K562 (cell line): Measurements from ENCODE around the gene HLA-B. TPM values are rescaled to one million over a fixed set of nuclear protein-coding genes. Genes with fewer than 3 reads are reported as not detected.

Experiments
- ATF7 ChIP-seq: fragments of 450-650 bp; IDR thresholded peaks from 2 replicates; pipeline ENCODE4 v1.7.1; 2014; ENCODE audit warnings: mild to moderate bottlenecking, moderate library complexity
- CAMTA2 ChIP-seq: fragments of 250-450 bp; sonication (Bioruptor Pico); conservative IDR thresholded peaks from 2 replicates; pipeline ENCODE4 v1.5.1; 2022
- FOXP1 ChIP-seq: sonication (generic); formaldehyde crosslinking; IDR thresholded peaks from 2 replicates; pipeline ENCODE4 v1.8.0; 2022; ENCODE audit warnings: mild to moderate bottlenecking, missing genetic modification reagents
- MXI1 ChIP-seq: IDR thresholded peaks from 2 replicates; pipeline ENCODE4 v1.6.1; 2011; ENCODE audit warnings: low read depth, mild to moderate bottlenecking, improper control_type of control experiment, low read length
- SIRT6 ChIP-seq: IDR thresholded peaks from one replicate; pipeline ENCODE4 v1.6.1; 2012; ENCODE audit warnings: low read depth, mild to moderate bottlenecking, control low read depth, inconsistent platforms, low read length, moderate library complexity
- SNIP1 ChIP-seq: fragments of 450-650 bp; IDR thresholded peaks from 2 replicates; pipeline ENCODE4 v1.7.1; 2017; ENCODE audit warnings: low read depth, mild to moderate bottlenecking
- SUPT5H ChIP-seq: fragments of 450-650 bp; IDR thresholded peaks from 2 replicates; pipeline ENCODE4 v1.6.1; 2016
- polyA plus RNA-seq, 8 experiments: library from polyadenylated mRNA; depleted of rRNA in 4 of 8; stranded (reverse) in 5 of 8; unstranded in 3 of 8; fragments of >200 nt; fragmentation: Nextera tagmentation in 2 of 8; fragmentation: Illumina TruSeq in 1 of 8; extraction: Ambion mirVana in 2 of 8; extraction: Trizol in 1 of 8; gene quantifications; 2 replicates each; pipeline versions ENCODE4 v1.2.1 to v1.2.3, GENCODE V29; 2011 to 2014; ENCODE audit warnings: inconsistent platforms in 1 of 8, missing spikeins in 1 of 8
- total RNA-seq, 7 experiments: library from RNA; depleted of rRNA in 6 of 7; stranded (reverse); fragments of >200 nt in 6 of 7; fragmentation: Illumina TruSeq in 2 of 7; extraction: Trizol in 2 of 7; gene quantifications; 2 replicates each; pipeline versions ENCODE4 v1.2.1 to v1.2.3, GENCODE V29; 2011 to 2021; ENCODE audit warnings: low replicate concordance in 1 of 7
- TF ChIP-seq, protein P1 (sequence below): sonication (generic); formaldehyde crosslinking; IDR thresholded peaks from 2 replicates; pipeline ENCODE4 v1.8.0; 2022; ENCODE audit warnings: mild to moderate bottlenecking, missing genetic modification reagents
- TF ChIP-seq, protein P2 (sequence below): fragments of 250-450 bp; sonication (Bioruptor Pico); IDR thresholded peaks from 2 replicates; pipeline ENCODE4 v1.5.0; 2021
- TF ChIP-seq, protein P3 (sequence below): fragments of 450-650 bp; IDR thresholded peaks from 2 replicates; pipeline ENCODE4 v1.7.1; 2018; ENCODE audit warnings: mild to moderate bottlenecking, low read depth; ENCODE audit not compliant: partially characterized antibody
- TF ChIP-seq, protein P4 (sequence below), 2 experiments: fragments of 450-650 bp; IDR thresholded peaks; 2 replicates each; pipeline ENCODE4 v1.6.1; 2016; ENCODE audit warnings: mild to moderate bottlenecking in 2 of 2, borderline replicate concordance in 1 of 2, low read depth in 1 of 2, moderate library complexity in 1 of 2

Gene HLA-B
- total and polyA plus RNA-seq, 9 of the 15 experiments (the other 6 are each of a cell fraction or from before 2014, with no cell fraction given): 0.07 to 9.7 (median 0.65) TPM; not detected in 2

DNA sequence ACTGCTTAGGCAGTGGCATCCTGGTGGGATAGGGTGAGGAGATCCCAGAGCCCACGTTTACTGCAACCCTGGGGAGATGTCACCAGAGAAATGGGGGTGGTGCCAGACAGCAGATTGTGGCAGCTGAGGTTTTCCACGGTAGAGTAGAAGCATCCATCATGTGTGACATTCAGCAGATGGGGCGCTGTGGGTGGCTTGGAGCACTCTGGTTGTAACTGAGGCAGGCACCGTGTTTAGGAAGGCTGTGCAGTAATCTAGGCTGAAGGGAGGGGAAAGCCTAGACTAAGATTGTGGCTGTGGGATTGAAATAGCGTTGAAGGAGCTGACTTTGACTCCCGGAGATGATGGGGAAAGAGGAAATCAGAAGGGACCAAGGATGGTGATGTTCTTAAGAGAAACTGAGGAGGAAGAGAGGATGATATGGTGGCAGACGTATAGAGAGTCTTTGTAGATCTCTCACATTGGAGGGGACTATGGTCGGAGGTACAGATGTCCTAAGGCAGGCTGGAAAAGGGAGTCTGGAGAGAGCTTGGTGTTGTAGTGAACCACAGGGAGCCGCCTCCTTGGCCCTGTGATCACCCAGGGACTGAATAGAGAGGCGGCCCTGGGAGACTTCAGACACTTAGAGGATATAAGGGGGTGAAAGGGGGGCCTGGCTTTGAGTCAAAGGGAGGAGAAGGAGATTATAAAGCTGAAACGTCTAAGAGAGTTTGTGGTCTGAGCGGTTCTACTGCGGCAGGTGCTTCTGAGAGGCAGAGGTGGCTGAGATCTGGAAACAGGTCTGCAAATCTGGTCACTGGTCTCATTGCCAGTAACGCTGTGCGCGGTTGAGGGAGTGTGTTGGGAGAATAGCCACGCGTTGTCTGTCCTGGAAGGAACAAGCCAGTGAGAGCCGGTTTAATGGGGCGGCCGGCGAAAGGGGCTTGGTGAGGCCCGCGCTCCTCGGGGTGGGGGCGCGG is 45.6 kb upstream of the HLA-B start (continued):
- TF ChIP-seq, protein P1, sequence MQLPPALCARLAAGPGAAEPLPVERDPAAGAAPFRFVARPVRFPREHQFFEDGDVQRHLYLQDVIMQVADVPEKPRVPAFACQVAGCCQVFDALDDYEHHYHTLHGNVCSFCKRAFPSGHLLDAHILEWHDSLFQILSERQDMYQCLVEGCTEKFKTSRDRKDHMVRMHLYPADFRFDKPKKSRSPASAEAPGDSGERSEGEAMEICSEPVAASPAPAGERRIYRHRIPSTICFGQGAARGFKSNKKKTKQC: no peak
- TF ChIP-seq FOXP1 (CRISPR knock-in tag): 0 out of 2 replicates have a peak, but pooled peaks have one; percentile 16
- TF ChIP-seq, protein P2, sequence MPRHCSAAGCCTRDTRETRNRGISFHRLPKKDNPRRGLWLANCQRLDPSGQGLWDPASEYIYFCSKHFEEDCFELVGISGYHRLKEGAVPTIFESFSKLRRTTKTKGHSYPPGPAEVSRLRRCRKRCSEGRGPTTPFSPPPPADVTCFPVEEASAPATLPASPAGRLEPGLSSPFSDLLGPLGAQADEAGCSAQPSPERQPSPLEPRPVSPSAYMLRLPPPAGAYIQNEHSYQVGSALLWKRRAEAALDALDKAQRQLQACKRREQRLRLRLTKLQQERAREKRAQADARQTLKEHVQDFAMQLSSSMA: no peak
- no peak for TF ChIP-seq SNIP1
- TF ChIP-seq CAMTA2: no peak
- TF ChIP-seq, protein P3, sequence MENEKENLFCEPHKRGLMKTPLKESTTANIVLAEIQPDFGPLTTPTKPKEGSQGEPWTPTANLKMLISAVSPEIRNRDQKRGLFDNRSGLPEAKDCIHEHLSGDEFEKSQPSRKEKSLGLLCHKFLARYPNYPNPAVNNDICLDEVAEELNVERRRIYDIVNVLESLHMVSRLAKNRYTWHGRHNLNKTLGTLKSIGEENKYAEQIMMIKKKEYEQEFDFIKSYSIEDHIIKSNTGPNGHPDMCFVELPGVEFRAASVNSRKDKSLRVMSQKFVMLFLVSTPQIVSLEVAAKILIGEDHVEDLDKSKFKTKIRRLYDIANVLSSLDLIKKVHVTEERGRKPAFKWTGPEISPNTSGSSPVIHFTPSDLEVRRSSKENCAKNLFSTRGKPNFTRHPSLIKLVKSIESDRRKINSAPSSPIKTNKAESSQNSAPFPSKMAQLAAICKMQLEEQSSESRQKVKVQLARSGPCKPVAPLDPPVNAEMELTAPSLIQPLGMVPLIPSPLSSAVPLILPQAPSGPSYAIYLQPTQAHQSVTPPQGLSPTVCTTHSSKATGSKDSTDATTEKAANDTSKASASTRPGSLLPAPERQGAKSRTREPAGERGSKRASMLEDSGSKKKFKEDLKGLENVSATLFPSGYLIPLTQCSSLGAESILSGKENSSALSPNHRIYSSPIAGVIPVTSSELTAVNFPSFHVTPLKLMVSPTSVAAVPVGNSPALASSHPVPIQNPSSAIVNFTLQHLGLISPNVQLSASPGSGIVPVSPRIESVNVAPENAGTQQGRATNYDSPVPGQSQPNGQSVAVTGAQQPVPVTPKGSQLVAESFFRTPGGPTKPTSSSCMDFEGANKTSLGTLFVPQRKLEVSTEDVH: no peak
- TF ChIP-seq SUPT5H: no peak
- TF ChIP-seq, protein P4, sequence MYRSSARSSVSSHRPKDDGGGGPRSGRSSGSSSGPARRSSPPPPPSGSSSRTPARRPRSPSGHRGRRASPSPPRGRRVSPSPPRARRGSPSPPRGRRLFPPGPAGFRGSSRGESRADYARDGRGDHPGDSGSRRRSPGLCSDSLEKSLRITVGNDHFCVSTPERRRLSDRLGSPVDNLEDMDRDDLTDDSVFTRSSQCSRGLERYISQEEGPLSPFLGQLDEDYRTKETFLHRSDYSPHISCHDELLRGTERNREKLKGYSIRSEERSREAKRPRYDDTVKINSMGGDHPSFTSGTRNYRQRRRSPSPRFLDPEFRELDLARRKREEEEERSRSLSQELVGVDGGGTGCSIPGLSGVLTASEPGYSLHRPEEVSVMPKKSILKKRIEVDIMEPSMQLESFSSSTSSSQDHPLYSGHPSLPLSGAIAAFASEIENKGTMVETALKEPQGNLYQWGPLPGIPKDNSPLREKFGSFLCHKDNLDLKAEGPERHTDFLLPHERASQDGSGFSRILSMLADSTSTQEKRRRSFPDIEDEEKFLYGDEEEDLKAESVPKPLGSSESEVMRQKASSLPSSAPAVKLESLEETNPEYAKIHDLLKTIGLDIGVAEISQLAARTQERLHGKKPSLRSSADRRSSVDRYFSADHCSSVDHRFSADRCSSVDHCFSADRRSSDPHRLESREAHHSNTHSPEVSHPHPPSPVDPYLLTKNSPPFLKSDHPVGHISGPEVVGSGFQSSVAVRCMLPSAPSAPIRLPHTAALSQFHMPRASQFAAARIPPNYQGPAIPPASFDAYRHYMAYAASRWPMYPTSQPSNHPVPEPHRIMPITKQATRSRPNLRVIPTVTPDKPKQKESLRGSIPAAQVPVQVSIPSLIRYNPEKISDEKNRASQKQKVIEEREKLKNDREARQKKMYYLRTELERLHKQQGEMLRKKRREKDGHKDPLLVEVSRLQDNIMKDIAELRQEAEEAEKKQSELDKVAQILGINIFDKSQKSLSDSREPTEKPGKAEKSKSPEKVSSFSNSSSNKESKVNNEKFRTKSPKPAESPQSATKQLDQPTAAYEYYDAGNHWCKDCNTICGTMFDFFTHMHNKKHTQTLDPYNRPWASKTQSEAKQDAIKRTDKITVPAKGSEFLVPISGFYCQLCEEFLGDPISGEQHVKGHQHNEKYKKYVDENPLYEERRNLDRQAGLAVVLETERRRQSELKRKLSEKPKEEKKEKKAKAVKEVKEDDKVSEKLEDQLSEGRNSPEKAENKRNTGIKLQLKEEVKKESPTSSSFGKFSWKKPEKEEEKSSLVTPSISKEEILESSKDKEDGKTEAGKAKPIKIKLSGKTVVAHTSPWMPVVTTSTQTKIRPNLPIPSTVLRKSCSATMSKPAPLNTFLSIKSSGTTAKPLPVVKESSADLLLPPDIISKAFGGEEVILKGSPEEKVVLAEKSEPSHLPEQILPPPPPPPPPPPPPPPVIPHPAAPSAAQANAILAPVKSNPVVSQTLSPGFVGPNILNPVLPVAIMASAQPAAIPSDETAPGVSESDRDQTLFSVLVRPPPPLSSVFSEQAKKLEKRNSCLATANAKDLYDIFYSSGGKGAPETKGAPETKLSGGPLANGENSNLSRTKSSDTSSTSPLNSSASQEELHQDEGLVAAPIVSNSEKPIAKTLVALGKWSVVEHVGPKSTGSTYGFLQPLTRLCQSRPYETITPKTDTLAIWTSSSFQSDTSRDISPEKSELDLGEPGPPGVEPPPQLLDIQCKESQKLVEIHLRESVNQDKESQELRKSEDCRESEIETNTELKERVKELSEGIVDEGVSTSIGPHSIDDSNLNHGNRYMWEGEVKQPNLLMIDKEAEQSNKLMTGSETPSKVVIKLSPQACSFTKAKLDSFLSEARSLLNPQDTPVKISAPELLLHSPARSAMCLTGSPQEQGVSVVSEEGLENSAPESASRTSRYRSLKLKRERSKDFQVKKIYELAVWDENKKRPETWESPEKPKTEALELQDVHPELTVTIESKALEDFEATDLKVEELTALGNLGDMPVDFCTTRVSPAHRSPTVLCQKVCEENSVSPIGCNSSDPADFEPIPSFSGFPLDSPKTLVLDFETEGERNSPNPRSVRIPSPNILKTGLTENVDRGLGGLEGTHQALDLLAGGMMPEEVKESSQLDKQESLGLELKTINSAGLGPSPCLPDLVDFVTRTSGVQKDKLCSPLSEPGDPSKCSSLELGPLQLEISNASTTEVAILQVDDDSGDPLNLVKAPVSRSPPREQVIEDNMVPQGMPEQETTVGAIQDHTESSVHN (IDR thresholded peaks at IDR 0.05; ENCODE audit: borderline replicate concordance in 1 of 2, low read depth in 1 of 2): no peak
- TF ChIP-seq SIRT6: no peak
- no peak for TF ChIP-seq ATF7
- TF ChIP-seq MXI1: no peak
